ENCODE results near the gene PTGFRN. TPM values are rescaled to one million over a fixed set of nuclear protein-coding genes. Genes with fewer than 3 reads are reported as not detected.

The PTGFRN gene
- total RNA-seq, 4 donors from 2014 or later = 10.7 to 39.8 (median 28.5) TPM

- no peak for TF ChIP-seq CTCF (IDR thresholded peaks at IDR 0.05)
- ATAC-seq (ENCODE audit: low FRiP score) = peak; percentile 35
- no peak for DNase-seq (ENCODE audit: low spot score)
Observed at GRCh38 chr1:116910379-116911187, 867 bp downstream of the PTGFRN start.

GRCh38 chr1:116911188-116911553 is 1.5 kb downstream of the PTGFRN start:
- ATAC-seq (ENCODE audit: low FRiP score) (no peak), DNase-seq (ENCODE audit: low spot score) (no peak)
- no peak for TF ChIP-seq CTCF (IDR thresholded peaks at IDR 0.05)

- no peak for TF ChIP-seq CTCF (IDR thresholded peaks at IDR 0.05)
- DNase-seq (ENCODE audit: low spot score) (no peak), ATAC-seq (ENCODE audit: low FRiP score) (no peak)
Observed at GRCh38 chr1:116911779-116912469, 2.2 kb downstream of the PTGFRN start.

GRCh38 chr1:116912846-116913245 is 3.1 kb downstream of the PTGFRN start:
- no peak for ATAC-seq (ENCODE audit: low FRiP score)
- no peak for DNase-seq (ENCODE audit: low spot score)
- no peak for TF ChIP-seq CTCF (IDR thresholded peaks at IDR 0.05)

GRCh38 chr1:116913941-116914340 is 4.2 kb downstream of the PTGFRN start:
- DNase-seq (ENCODE audit: low spot score) = no peak
- ATAC-seq (ENCODE audit: low FRiP score) = no peak
- no peak for TF ChIP-seq CTCF (IDR thresholded peaks at IDR 0.05)

- no peak for DNase-seq (ENCODE audit: low spot score)
- TF ChIP-seq CTCF (IDR thresholded peaks at IDR 0.05) = no peak
- no peak for ATAC-seq (ENCODE audit: low FRiP score)
Observed at GRCh38 chr1:116914667-116915066, 5.0 kb downstream of the PTGFRN start.

Measured in omental fat pad (tissue), 4 donors.